LNCAP (cell line): Measurements from ENCODE around the gene FUCA1.

Source experiments
- CTCF ChIP-seq: fragments of 450-650 bp; IDR thresholded peaks from 2 replicates; pipeline ENCODE4 v1.5.1; 2017; ENCODE audit warnings: mild to moderate bottlenecking

FUCA1 gene

GRCh38 chr1:23902321-23903278 lies 34.5 kb upstream of the FUCA1 start:
- no peak for TF ChIP-seq CTCF

- TF ChIP-seq CTCF: no peak
These were observed 31.0 kb upstream of the FUCA1 start for GRCh38 chr1:23899070-23899469.

GRCh38 chr1:23897083-23897482 lies 29.0 kb upstream of the FUCA1 start:
- no peak for TF ChIP-seq CTCF

DNA sequence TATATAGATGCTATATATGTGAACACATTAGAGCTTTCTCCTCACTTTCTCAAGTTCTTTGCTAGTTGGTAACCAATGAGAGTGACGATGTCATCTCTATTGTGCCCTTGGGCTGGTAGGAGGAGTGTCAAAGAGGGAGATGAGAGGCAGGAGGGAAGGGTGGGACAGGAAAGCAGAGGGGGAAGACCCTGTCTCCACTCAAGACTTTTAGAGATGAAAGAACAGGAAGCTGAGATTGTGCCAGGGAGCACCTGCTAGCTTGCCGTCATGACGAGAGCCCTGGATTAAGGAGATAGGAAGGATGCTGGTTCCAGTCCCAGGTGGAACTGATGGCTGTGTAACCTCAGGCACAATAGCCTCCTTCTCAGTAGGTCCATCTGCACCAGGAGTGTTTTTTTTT lies 28.4 kb upstream of the FUCA1 start:
- no peak for TF ChIP-seq CTCF

- no peak for TF ChIP-seq CTCF
These were observed 27.9 kb upstream of the FUCA1 start for GRCh38 chr1:23895993-23896392.

DNA sequence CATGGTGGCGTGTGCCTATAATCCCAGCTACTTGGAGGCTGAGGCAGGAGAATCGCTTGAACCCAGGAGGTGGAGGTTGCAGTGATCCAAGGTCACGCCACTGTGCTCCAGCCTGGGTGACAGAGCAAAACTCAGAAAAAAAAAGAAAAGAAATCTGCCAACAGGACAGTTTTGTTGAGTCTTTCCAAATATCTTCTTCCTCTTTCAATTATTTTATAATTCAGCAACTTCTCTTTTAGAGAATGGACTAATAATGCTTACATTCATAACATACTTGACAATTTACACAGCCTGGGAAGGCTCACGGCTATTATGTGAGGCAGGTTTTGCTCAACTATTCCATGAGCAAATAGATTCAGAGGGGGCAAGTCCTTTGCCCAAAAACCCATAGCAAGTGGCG lies 27.0 kb upstream of the FUCA1 start:
- no peak for TF ChIP-seq CTCF

- no peak for TF ChIP-seq CTCF
These were observed 21.0 kb upstream of the FUCA1 start for GRCh38 chr1:23889074-23889473.
